Spleen (tissue), 7 donors: Measurements from ENCODE around the gene IP6K3.

Experiments
- CTCF ChIP-seq, 11 experiments: fragments of 200-600 bp in 7 of 11; fragments of 450-650 bp in 4 of 11; sonication (generic) in 4 of 11; IDR thresholded peaks in 8 of 11; conservative IDR thresholded peaks in 3 of 11; 1 replicate in 7 of 11; 2 replicates in 4 of 11; pipeline versions ENCODE4 v1.4.0 to v1.8.0; 2016 to 2021; ENCODE audit warnings: antibody characterized with exemption in 11 of 11, inconsistent platforms in 4 of 11, mild to moderate bottlenecking in 1 of 11
- POLR2AphosphoS5 ChIP-seq, 3 donors: sonication (generic); formaldehyde crosslinking; IDR thresholded peaks; one replicate each; pipeline ENCODE4 v1.5.1; 2017; ENCODE audit warnings: antibody characterized with exemption in 3 of 3
- donor health status: DM: no; HTN: no; CAD: no; lungs with moderate emphysema.
- donor health status: DM: no; HTN: no; CAD: no.
- donor health status: DM: no; HTN: no; CAD: no.

- TF ChIP-seq CTCF (IDR thresholded peaks at IDR 0.05 in 8 of 11, conservative IDR thresholded peaks at IDR 0.05 in 3 of 11) (no peak), POLR2AphosphoS5 (IDR thresholded peaks at IDR 0.05) (no peak)
These were observed 46.3 kb upstream of the IP6K3 start for GRCh38 chr6:33792981-33793380.
